GM19025 (cell line): ENCODE measurements around the gene PCMT1.
"Not testable (repeated sequence)": the region's sequence is repeated elsewhere in the genome, so short reads cannot be mapped to it uniquely, and the experiment has no call there.

Experiments
- ATAC-seq: cut with Tn5 transposase; IDR thresholded peaks from one replicate; pipeline ENCODE4 v1.9.1; 2021; ENCODE audit warnings: mild to moderate bottlenecking, low read depth, moderate library complexity; ENCODE audit not compliant: unreplicated experiment

The PCMT1 gene

GRCh38 chr6:149749082-149749593 is 403 bp upstream of the PCMT1 start:
- not testable (repeated sequence) for ATAC-seq

GRCh38 chr6:149750136-149750609 is 632 bp downstream of the PCMT1 start:
- peak; percentile 18 for ATAC-seq

GRCh38 chr6:149751239-149751638 is 1.7 kb downstream of the PCMT1 start:
- no peak for ATAC-seq

GRCh38 chr6:149751920-149752319 is 2.4 kb downstream of the PCMT1 start:
- ATAC-seq, result not testable (repeated sequence)

- ATAC-seq, result no peak
These were observed 3.2 kb downstream of the PCMT1 start for GRCh38 chr6:149752600-149753373.

- not testable (repeated sequence) for ATAC-seq
These were observed 3.8 kb downstream of the PCMT1 start for GRCh38 chr6:149753374-149753637.

- ATAC-seq, result no peak
These were observed 5.0 kb downstream of the PCMT1 start for GRCh38 chr6:149754548-149754947.

GRCh38 chr6:149755300-149756260 is 6.0 kb downstream of the PCMT1 start:
- ATAC-seq, result no peak

GRCh38 chr6:149756261-149756636 is 6.7 kb downstream of the PCMT1 start:
- no peak for ATAC-seq

GRCh38 chr6:149761438-149761837 is 11.9 kb downstream of the PCMT1 start:
- peak; percentile 93 for ATAC-seq

GRCh38 chr6:149763866-149764265 is 14.3 kb downstream of the PCMT1 start:
- no peak for ATAC-seq

GRCh38 chr6:149766156-149766769 is 16.7 kb downstream of the PCMT1 start:
- ATAC-seq, result no peak

- no peak for ATAC-seq
These were observed 20.1 kb downstream of the PCMT1 start for GRCh38 chr6:149769676-149770075.

- ATAC-seq, result no peak
These were observed 21.6 kb downstream of the PCMT1 start for GRCh38 chr6:149771185-149771584.

GRCh38 chr6:149771925-149772324 is 22.4 kb downstream of the PCMT1 start:
- no peak for ATAC-seq

- ATAC-seq, result no peak
These were observed 28.1 kb downstream of the PCMT1 start for GRCh38 chr6:149777624-149778023.

GRCh38 chr6:149779644-149779963 is 30.1 kb downstream of the PCMT1 start:
- no peak for ATAC-seq

GRCh38 chr6:149781715-149782114 is 32.2 kb downstream of the PCMT1 start:
- ATAC-seq, result no peak

GRCh38 chr6:149782337-149782736 is 32.8 kb downstream of the PCMT1 start:
- ATAC-seq, result no peak

GRCh38 chr6:149783551-149783950 is 34.0 kb downstream of the PCMT1 start:
- no peak for ATAC-seq

- ATAC-seq, result no peak
These were observed 56.6 kb downstream of the PCMT1 start for GRCh38 chr6:149806127-149806526.
